ENCODE measurements around the gene KDM4B. TPM values are rescaled to one million over a fixed set of nuclear protein-coding genes. Genes with fewer than 3 reads are reported as not detected.

The KDM4B gene
- total RNA-seq, 2 experiments from 2014 or later, result 46.3 to 46.6 TPM

GRCh38 chr19:5138606-5139582, 170.0 kb downstream of the KDM4B start:
- peak; percentile 79 for ATAC-seq
- TF ChIP-seq CTCF (IDR thresholded peaks at IDR 0.05), result no peak
- peaks cover 55% of the 10 kb centered on the region for H3K36me3 Mint-ChIP-seq (ENCODE audit: low read depth)
- POLR2A ChIA-PET, result interaction anchor here (0.9 to 1.9 kb wide), 6 partner anchors 8 to 117 kb away, joined by 3 to 8 read pairs (median 4); no protein-coding TSS in a partner anchor
- peak overlapping the region; percentile 82 for H3K27ac Mint-ChIP-seq
- peaks cover 43% of the 10 kb centered on the region for H3K4me1 Mint-ChIP-seq (ENCODE audit: low read depth)
- intact Hi-C loops (cut with micrococcal nuclease), result no loop called here
- no peaks in the 10 kb centered on the region for H3K27me3 Mint-ChIP-seq
- CTCF ChIA-PET, result interaction anchor here (0.7 to 1.0 kb wide), 7 partner anchors 12 to 93 kb away, joined by 3 read pairs; no protein-coding TSS in a partner anchor
- DNase-seq, result peak; percentile 95
- peaks cover 3% of the 10 kb centered on the region for H3K9me3 Mint-ChIP-seq
- peak overlapping the region; percentile 65 for H3K4me3 Mint-ChIP-seq

- Mint-ChIP-seq H3K36me3 (ENCODE audit: low read depth) (peaks cover 48% of the 10 kb centered on the region), H3K4me3 (peak overlapping the region; percentile 65), H3K4me1 (ENCODE audit: low read depth) (peaks cover 43% of the 10 kb centered on the region), H3K9me3 (peaks cover 3% of the 10 kb centered on the region), H3K27me3 (no peaks in the 10 kb centered on the region), H3K27ac (peak overlapping the region; percentile 82)
- ATAC-seq (peak; percentile 11), DNase-seq (no peak)
- no peak for TF ChIP-seq CTCF (IDR thresholded peaks at IDR 0.05)
- ChIA-PET POLR2A (interaction anchor here (0.8 to 1.9 kb wide), 4 partner anchors 9 to 25 kb away, joined by 3 to 8 read pairs (median 4); no protein-coding TSS in a partner anchor), CTCF (no interaction called here)
- intact Hi-C loops (cut with micrococcal nuclease), result no loop called here
These were observed 170.8 kb downstream of the KDM4B start for GRCh38 chr19:5139583-5140325.

- no peak for ATAC-seq
- CTCF ChIA-PET, result no interaction called here
- peaks cover 39% of the 10 kb centered on the region for H3K4me1 Mint-ChIP-seq (ENCODE audit: low read depth)
These were observed 172.4 kb downstream of the KDM4B start for GRCh38 chr19:5141129-5141849.

More at GRCh38 chr19:5141129-5141849, 172.4 kb downstream of the KDM4B start:
- peak; percentile 39 for DNase-seq
- H3K27ac Mint-ChIP-seq, result no peak overlapping the region
- H3K4me3 Mint-ChIP-seq, result no peak overlapping the region
- TF ChIP-seq CTCF (IDR thresholded peaks at IDR 0.05), result no peak
- intact Hi-C loops (cut with micrococcal nuclease), result no loop called here
- H3K9me3 Mint-ChIP-seq, result peaks cover 3% of the 10 kb centered on the region
- no peaks in the 10 kb centered on the region for H3K27me3 Mint-ChIP-seq
- H3K36me3 Mint-ChIP-seq (ENCODE audit: low read depth), result peaks cover 44% of the 10 kb centered on the region
- POLR2A ChIA-PET, result interaction anchor here (0.9 to 1.2 kb wide), 2 partner anchors 10 to 44 kb away, joined by 3 to 6 read pairs; no protein-coding TSS in a partner anchor
